ENCODE data around the gene ZSCAN5A. TPM values are rescaled to one million over a fixed set of nuclear protein-coding genes. Genes with fewer than 3 reads are reported as not detected.
A peak's percentile ranks its signal among the peaks of the same experiment; 100 is the strongest.

Gene ZSCAN5A
- total and polyA plus RNA-seq, 9 of the 15 experiments (the other 6 are each of a cell fraction or from before 2014, with no cell fraction given), result 5.8 to 15.3 (median 11.8) TPM

GRCh38 chr19:56332695-56333094 lies 18.1 kb upstream of the ZSCAN5A start:
- H3K27me3 ChIP-seq (ENCODE audit: control insufficient read depth in 2 of 2, insufficient read depth in 2 of 2, low read length in 2 of 2), result no peaks in the 10 kb centered on the region
- H3K9ac ChIP-seq (ENCODE audit: insufficient read depth in 1 of 2, low read depth in 2 of 2, low read length in 2 of 2), result no peak overlapping the region
- TF ChIP-seq SNIP1 (IDR thresholded peaks at IDR 0.05; ENCODE audit: low read depth), result no peak
- TF ChIP-seq GABPB2 (CRISPR knock-in tag; conservative IDR thresholded peaks at IDR 0.05), result no peak
- POLR2A ChIA-PET, result interaction anchor here (0.6 to 1.2 kb wide), 2 partner anchors 187 to 247 kb away, joined by 3 to 4 read pairs; no protein-coding TSS in a partner anchor
- in situ Hi-C loops (cut with MboI), result loop anchor here (5.0 kb wide), 1 partner anchor 70 kb away; no protein-coding TSS in a partner anchor
- no peaks in the 10 kb centered on the region for H3K79me2 ChIP-seq (ENCODE audit: control insufficient read depth, insufficient read depth, low read length)
- ATAC-seq (no peak), FAIRE-seq (no peak), DNase-seq (ENCODE audit: extremely low read depth in 1 of 4, low spot score in 3 of 4) (no peak)
- H3K36me3 ChIP-seq (ENCODE audit: control insufficient read depth, insufficient read depth, low read length), result no peaks in the 10 kb centered on the region
- CTCF ChIA-PET (ENCODE audit: low intra/inter-chr PET ratio), result interaction anchor here (2.6 to 5.1 kb wide), 2 partner anchors 23 to 79 kb away, joined by 10 to 46 read pairs; no protein-coding TSS in a partner anchor
- H3K4me3 ChIP-seq, result no peak overlapping the region
- H3K27ac ChIP-seq (ENCODE audit: extremely low read depth, low read depth, low read length), result no peak overlapping the region
- H3K9me1 ChIP-seq (ENCODE audit: control insufficient read depth, insufficient read depth, low read length), result no peaks in the 10 kb centered on the region
- H4K20me1 ChIP-seq (replicated peaks; ENCODE audit: control insufficient read depth, insufficient read depth, low read length), result no peaks in the 10 kb centered on the region
- BruUV-seq (replicated peaks), result no TSS peak
- H2AFZ ChIP-seq (ENCODE audit: low read depth, low read length), result no peak overlapping the region
- H3K4me1 ChIP-seq (replicated peaks in 1 of 2; ENCODE audit: control insufficient read depth in 2 of 2, insufficient read depth in 2 of 2, low read length in 2 of 2), result no peaks in the 10 kb centered on the region
- H3K4me2 ChIP-seq (ENCODE audit: insufficient read depth, low read length), result no peak overlapping the region
- H3K9me3 ChIP-seq (replicated peaks; ENCODE audit: control insufficient read depth, insufficient read depth, low read depth, low read length), result peaks cover 7% of the 10 kb centered on the region; the same call in 1 of the 2 replicates
- intact Hi-C loops (cut with micrococcal nuclease), result loop anchor here (1.0 to 5.0 kb wide), 5 partner anchors 24 to 256 kb away; no protein-coding TSS in a partner anchor

- H3K79me2 ChIP-seq (ENCODE audit: control insufficient read depth, insufficient read depth, low read length), result no peaks in the 10 kb centered on the region
- no peaks in the 10 kb centered on the region for H4K20me1 ChIP-seq (replicated peaks; ENCODE audit: control insufficient read depth, insufficient read depth, low read length)
- intact Hi-C loops (cut with micrococcal nuclease), result no loop called here
- POLR2A ChIA-PET, result interaction anchor here (1.2 kb wide), 1 partner anchor 15 kb away, joined by 4 read pairs; no protein-coding TSS in a partner anchor
- CTCF ChIA-PET (ENCODE audit: low intra/inter-chr PET ratio), result interaction anchor here (0.6 kb wide), 2 partner anchors 71 to 681 kb away, joined by 5 to 6 read pairs; no protein-coding TSS in a partner anchor
- DNase-seq (ENCODE audit: extremely low read depth in 1 of 4, low spot score in 3 of 4) (no peak), FAIRE-seq (no peak), ATAC-seq (no peak)
- peaks cover 10% of the 10 kb centered on the region for H3K9me3 ChIP-seq (replicated peaks; ENCODE audit: control insufficient read depth, insufficient read depth, low read depth, low read length)
- 73% methylated on average over 1 of the region's 1 CpG for WGBS (ENCODE audit: insufficient coverage, low coverage, missing lambda C conversion rate)
- H3K36me3 ChIP-seq (ENCODE audit: control insufficient read depth, insufficient read depth, low read length), result no peaks in the 10 kb centered on the region
- H3K4me2 ChIP-seq (ENCODE audit: insufficient read depth, low read length), result no peak overlapping the region
- H3K9ac ChIP-seq (ENCODE audit: insufficient read depth in 1 of 2, low read depth in 2 of 2, low read length in 2 of 2), result no peak overlapping the region
- H3K27ac ChIP-seq (ENCODE audit: extremely low read depth, low read depth, low read length), result no peak overlapping the region
- no peaks in the 10 kb centered on the region for H3K27me3 ChIP-seq (ENCODE audit: control insufficient read depth in 2 of 2, insufficient read depth in 2 of 2, low read length in 2 of 2)
- no peak overlapping the region for H3K4me3 ChIP-seq
- H3K9me1 ChIP-seq (ENCODE audit: control insufficient read depth, insufficient read depth, low read length), result no peaks in the 10 kb centered on the region
- in situ Hi-C loops (cut with MboI), result loop anchor here (25.0 kb wide), 1 partner anchor 687 kb away; the partner anchor contains the start of genes CCDC106, ZNF580 and ZNF581
- peak overlapping the region; percentile 47; the same call in 1 of the 2 replicates for H2AFZ ChIP-seq (ENCODE audit: low read depth, low read length)
- peaks cover 11 to 29% of the 10 kb centered on the region in 2 experiments for H3K4me1 ChIP-seq (replicated peaks in 1 of 2; ENCODE audit: control insufficient read depth in 2 of 2, insufficient read depth in 2 of 2, low read length in 2 of 2)
- BruUV-seq (replicated peaks), result no TSS peak
- TF ChIP-seq ZNF146 (CRISPR knock-in tag; IDR thresholded peaks at IDR 0.05; ENCODE audit: unreplicated experiment) (peak; percentile 1), ARNT (IDR thresholded peaks at IDR 0.05) (no peak), ZNF23 (CRISPR knock-in tag; IDR thresholded peaks at IDR 0.05) (no peak), MECOM (CRISPR knock-in tag; IDR thresholded peaks at IDR 0.05) (no peak), NFYB (IDR thresholded peaks at IDR 0.05; ENCODE audit: extremely low read depth, insufficient read length) (no peak), LARP7 (IDR thresholded peaks at IDR 0.05) (no peak), ILF3 (IDR thresholded peaks at IDR 0.05; ENCODE audit: borderline replicate concordance) (no peak), MLX (CRISPR knock-in tag; conservative IDR thresholded peaks at IDR 0.05) (no peak), ARID4B (CRISPR knock-in tag; IDR thresholded peaks at IDR 0.05) (no peak), ZNF384 (IDR thresholded peaks at IDR 0.05; ENCODE audit: low read depth, low read length) (peak; percentile 62)
Measured at GRCh38 chr19:56324436-56324835, 9.8 kb upstream of the ZSCAN5A start.

Measured in K562 (cell line).